Upper lobe of left lung (tissue), 6 donors: ENCODE measurements around the gene TRIM14. TPM values are rescaled to one million over a fixed set of nuclear protein-coding genes. Genes with fewer than 3 reads are reported as not detected.

ENCODE experiments used
- ATAC-seq, 2 donors: fragments of 200-7000 bp; cut with Tn5 transposase; one replicate each; pipeline ENCODE4 v1.9.1; 2022; ENCODE audit warnings: mild to moderate bottlenecking in 2 of 2, moderate library complexity in 2 of 2; ENCODE audit not compliant: low FRiP score in 2 of 2
- DNase-seq, 2 donors: peaks; one replicate each; pipeline ENCODE4 v3.0.0-alpha.2; 2019 to 2020
- H3K27ac ChIP-seq, 4 donors: fragments of 200-600 bp; sonication (generic); one replicate each; pipeline ENCODE4 v1.5.1; 2016 to 2019
- H3K27me3 ChIP-seq, 4 donors: fragments of 200-600 bp; sonication (generic); one replicate each; pipeline ENCODE4 v1.5.1; 2017 to 2019
- H3K36me3 ChIP-seq, 4 donors: fragments of 200-600 bp; sonication (generic); one replicate each; pipeline ENCODE4 v1.5.1; 2016 to 2019
- H3K4me1 ChIP-seq, 4 donors: fragments of 200-600 bp; sonication (generic); one replicate each; pipeline ENCODE4 v1.5.1; 2018 to 2019
- H3K4me3 ChIP-seq, 4 donors: fragments of 200-600 bp; sonication (generic); one replicate each; pipeline ENCODE4 v1.5.1; 2017 to 2019; ENCODE audit warnings: mild to moderate bottlenecking in 2 of 4, moderate library complexity in 1 of 4
- H3K9me3 ChIP-seq, 4 donors: fragments of 200-600 bp; sonication (generic); one replicate each; pipeline ENCODE4 v1.5.1; 2018 to 2019
- CTCF ChIP-seq, 6 experiments: fragments of 450-650 bp in 4 of 6; fragments of 200-600 bp in 2 of 6; sonication (generic) in 2 of 6; IDR thresholded peaks; one replicate each; pipeline ENCODE4 v1.5.1; 2016 to 2019; ENCODE audit warnings: antibody characterized with exemption in 6 of 6
- EP300 ChIP-seq, 4 donors: sonication (generic); formaldehyde crosslinking; IDR thresholded peaks; one replicate each; pipeline ENCODE4 v1.5.1; 2017; ENCODE audit warnings: antibody characterized with exemption in 4 of 4, control low read depth in 2 of 4
- POLR2A ChIP-seq, 4 donors: fragments of 450-650 bp; IDR thresholded peaks; one replicate each; pipeline ENCODE4 v1.5.1; 2016 to 2017; ENCODE audit warnings: antibody characterized with exemption in 4 of 4, mild to moderate bottlenecking in 2 of 4
- POLR2AphosphoS5 ChIP-seq, 2 donors: sonication (generic); formaldehyde crosslinking; IDR thresholded peaks; one replicate each; pipeline ENCODE4 v1.5.1; 2017; ENCODE audit warnings: antibody characterized with exemption in 2 of 2
- WGBS, 2 donors: methylation state at CpG; one replicate each; pipeline ENCODE4 v1.1.5; 2017 to 2018; 5-methylcytosine and 5-hydroxymethylcytosine counted together
- total RNA-seq, 6 donors: library from RNA; depleted of rRNA in 4 of 6; stranded (reverse); fragments of >200 nt in 4 of 6; gene quantifications; one replicate each; pipeline versions ENCODE4 v1.1.0 to v1.2.1, GENCODE V29; 2016 to 2021
- donor health status: DM: no; HTN: no; CAD: no; lungs with moderate emphysema.
- donor health status: DM: no; HTN: yes; CAD: no; lungs with severe emphysema.

TRIM14 gene
- total RNA-seq, 6 donors from 2014 or later = 28.6 to 52.1 (median 46.2) TPM

- ATAC-seq (no peak), DNase-seq (no peak)
- Histone ChIP-seq H3K4me3 (no peak overlapping the region), H3K27ac (no peak overlapping the region), H3K4me1 (peaks cover 8 to 19% (median 13%) of the 10 kb centered on the region in 4 donors), H3K36me3 (no peaks in the 10 kb centered on the region), H3K9me3 (no peaks in the 10 kb centered on the region), H3K27me3 (no peaks in the 10 kb centered on the region)
- TF ChIP-seq POLR2A (IDR thresholded peaks at IDR 0.05) = no peak
- no peak for TF ChIP-seq POLR2AphosphoS5 (IDR thresholded peaks at IDR 0.05)
- no peak for TF ChIP-seq CTCF (IDR thresholded peaks at IDR 0.05)
- no peak for TF ChIP-seq EP300 (IDR thresholded peaks at IDR 0.05)
- WGBS, 2 donors = 83 to 85% methylated on average over 8 of the region's 8 CpGs
These were observed 80.1 kb downstream of the TRIM14 start for GRCh38 chr9:98038958-98039357.

DNA sequence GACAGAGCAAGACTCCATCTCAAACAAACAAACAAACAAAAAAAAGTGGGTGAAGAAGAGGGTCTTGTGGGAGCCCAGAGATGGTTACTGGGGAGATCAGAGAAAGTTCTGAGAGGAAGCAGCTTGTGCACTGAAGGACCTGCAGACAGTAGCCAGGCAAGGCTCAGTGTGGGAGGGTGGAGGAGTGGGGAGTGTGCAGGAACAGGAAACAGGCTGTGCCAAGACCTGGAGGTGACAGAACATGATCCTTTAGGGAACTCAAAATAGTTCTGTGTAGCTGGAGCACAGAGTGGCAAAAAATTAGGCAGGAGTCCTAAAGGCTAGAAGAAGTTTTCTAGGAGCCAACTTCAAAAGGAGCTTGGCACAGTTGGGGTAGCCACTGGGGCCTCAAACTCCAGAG, 81.7 kb downstream of the TRIM14 start:
- Histone ChIP-seq H3K4me3 (no peak overlapping the region), H3K36me3 (no peaks in the 10 kb centered on the region), H3K27me3 (no peaks in the 10 kb centered on the region), H3K27ac (peak overlapping the region in 1 of 4 donors; percentile 5), H3K4me1 (peaks cover 8 to 19% (median 13%) of the 10 kb centered on the region in 4 donors), H3K9me3 (no peaks in the 10 kb centered on the region)
- DNase-seq (peak in 1 of 2 donors; percentile 31), ATAC-seq (peak; percentile 55 to 74)
- TF ChIP-seq POLR2A (IDR thresholded peaks at IDR 0.05) = no peak
- no peak for TF ChIP-seq EP300 (IDR thresholded peaks at IDR 0.05)
- TF ChIP-seq CTCF (IDR thresholded peaks at IDR 0.05) = no peak

- 38 to 41% methylated on average over 20 of the region's 20 CpGs for WGBS, 2 donors
- ATAC-seq = peak; percentile 85 to 90
These were observed 84.2 kb downstream of the TRIM14 start for GRCh38 chr9:98034593-98035546.

DNA sequence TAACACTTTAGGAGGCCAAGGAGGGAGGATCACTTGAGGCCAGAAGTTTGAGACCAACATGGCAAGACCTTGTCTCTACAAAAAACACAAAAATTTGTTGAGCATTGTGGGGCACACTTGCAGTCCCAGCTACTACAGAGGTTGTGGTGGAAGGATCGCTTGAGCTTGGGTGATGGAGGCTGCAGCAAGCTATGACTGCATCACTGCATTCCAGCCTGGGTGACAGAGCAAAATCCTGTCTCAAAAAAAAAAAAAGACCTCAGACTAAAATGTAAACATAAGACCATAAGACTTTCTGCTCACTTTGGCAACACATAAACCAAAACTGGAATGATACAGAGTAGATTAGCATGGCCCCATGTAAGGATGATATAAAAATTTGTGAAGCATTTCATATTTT, 87.1 kb downstream of the TRIM14 start:
- WGBS, 2 donors = 53 to 100% methylated on average over 1 of the region's 1 CpG
- peaks cover under 1 to 8% (median 7%) of the 10 kb centered on the region in 4 donors for H3K4me1 ChIP-seq
- no peaks in the 10 kb centered on the region for H3K36me3 ChIP-seq
- TF ChIP-seq EP300 (IDR thresholded peaks at IDR 0.05) = no peak
- TF ChIP-seq CTCF (IDR thresholded peaks at IDR 0.05) = no peak
- no peak for TF ChIP-seq POLR2AphosphoS5 (IDR thresholded peaks at IDR 0.05)
- TF ChIP-seq POLR2A (IDR thresholded peaks at IDR 0.05) = no peak
- H3K27me3 ChIP-seq = no peaks in the 10 kb centered on the region
- DNase-seq (no peak), ATAC-seq (no peak)
- no peaks in the 10 kb centered on the region for H3K9me3 ChIP-seq
- H3K27ac ChIP-seq = no peak overlapping the region
- no peak overlapping the region for H3K4me3 ChIP-seq

More at GRCh38 chr9:98034593-98035546, 84.2 kb downstream of the TRIM14 start:
- no peak for TF ChIP-seq POLR2AphosphoS5 (IDR thresholded peaks at IDR 0.05)
- TF ChIP-seq EP300 (IDR thresholded peaks at IDR 0.05) = no peak
- no peak for TF ChIP-seq POLR2A (IDR thresholded peaks at IDR 0.05)
- peak; percentile 72 to 92 (median 82) for TF ChIP-seq CTCF (IDR thresholded peaks at IDR 0.05)
- Histone ChIP-seq H3K27me3 (no peaks in the 10 kb centered on the region), H3K4me1 (peaks cover 8 to 19% (median 13%) of the 10 kb centered on the region in 4 donors), H3K36me3 (no peaks in the 10 kb centered on the region), H3K27ac (peak overlapping the region in 1 of 4 donors; percentile 21), H3K9me3 (no peaks in the 10 kb centered on the region), H3K4me3 (peak overlapping the region in 1 of 4 donors; percentile 25)
- peak in 1 of 2 donors; percentile 84 for DNase-seq
